Testis (tissue), 3 donors: ENCODE measurements around the gene PDZD4. TPM values are rescaled to one million over a fixed set of nuclear protein-coding genes. Genes with fewer than 3 reads are reported as not detected.

Experiments used
- DNase-seq: peaks from one replicate; pipeline ENCODE4 v3.0.0-alpha.2; 2019
- H3K27ac ChIP-seq, 2 donors: fragments of 200-600 bp; sonication (generic); one replicate each; pipeline ENCODE4 v1.5.1; 2019
- H3K27me3 ChIP-seq: fragments of 200-600 bp; sonication (generic); one replicate; pipeline ENCODE4 v1.5.1; 2019
- H3K36me3 ChIP-seq: fragments of 200-600 bp; sonication (generic); one replicate; pipeline ENCODE4 v1.5.1; 2017; ENCODE audit warnings: low read depth; ENCODE audit errors: missing control alignments
- H3K4me1 ChIP-seq: fragments of 200-600 bp; sonication (generic); one replicate; pipeline ENCODE4 v1.5.1; 2019
- H3K4me3 ChIP-seq, 2 donors: fragments of 200-600 bp; sonication (generic); one replicate each; pipeline ENCODE4 v1.5.1; 2017 to 2019
- H3K9me3 ChIP-seq: fragments of 200-600 bp; sonication (generic); one replicate; pipeline ENCODE4 v1.5.1; 2017
- CTCF ChIP-seq, 3 experiments: fragments of 450-650 bp in 2 of 3; fragments of 200-600 bp in 1 of 3; sonication (generic) in 1 of 3; IDR thresholded peaks; one replicate each; pipeline ENCODE4 v1.5.1; 2016 to 2019; ENCODE audit warnings: antibody characterized with exemption in 3 of 3, mild to moderate bottlenecking in 2 of 3, moderate library complexity in 1 of 3
- POLR2A ChIP-seq: fragments of 450-650 bp; IDR thresholded peaks from one replicate; pipeline ENCODE4 v1.6.1; 2017; ENCODE audit warnings: antibody characterized with exemption, mild to moderate bottlenecking, moderate library complexity
- WGBS, 2 donors: methylation state at CpG; one replicate each; pipeline ENCODE4 v1.1.5; 2018; 5-methylcytosine and 5-hydroxymethylcytosine counted together
- intact Hi-C: fragments of 100-400 bp; cut with DNase I; formaldehyde crosslinking; loops from one replicate; pipeline ENCODE4 v1.15.1; 2023; ENCODE audit warnings: low total_unique reads
- polyA plus RNA-seq: library from polyadenylated mRNA; stranded (reverse); fragments of 350-450 nt; fragmentation: Illumina TruSeq; extraction: RNeasy Lipid Tissue Mini Kit (QIAGEN cat#74804); gene quantifications from one replicate; pipeline ENCODE4 v1.2.3, GENCODE V29; 2014; ENCODE audit warnings: low read depth, low replicate concordance; ENCODE audit not compliant: insufficient read depth
- total RNA-seq, 2 donors: library from RNA; depleted of rRNA; stranded (reverse); fragments of >200 nt; gene quantifications; one replicate each; pipeline ENCODE4 v1.2.3, GENCODE V29; 2016

PDZD4 gene
- total and polyA plus RNA-seq, 3 donors from 2014 or later, result 11.2 to 17.2 (median 13.5) TPM

GRCh38 chrX:153864561-153865320, 34.4 kb upstream of the PDZD4 start:
- Histone ChIP-seq H3K27me3 (no peaks in the 10 kb centered on the region), H3K4me1 (no peaks in the 10 kb centered on the region), H3K27ac (no peak overlapping the region), H3K4me3 (no peak overlapping the region), H3K36me3 (no peaks in the 10 kb centered on the region), H3K9me3 (no peaks in the 10 kb centered on the region)
- DNase-seq, result no peak
- intact Hi-C loops, result no loop called here
- 89% methylated on average over 17 of the region's 30 CpGs; no CpG with 5 or more reads in 1 of the 2 donors for WGBS, 2 donors
- no peak for TF ChIP-seq POLR2A
- TF ChIP-seq CTCF (IDR thresholded peaks at IDR 0.05), result no peak

GRCh38 chrX:153864101-153864500, 33.8 kb upstream of the PDZD4 start:
- H3K27ac ChIP-seq, result no peak overlapping the region

GRCh38 chrX:153863251-153863991, 33.1 kb upstream of the PDZD4 start:
- 83 to 85% methylated on average over 6 to 21 of the region's 28 CpGs for WGBS, 2 donors
- no peaks in the 10 kb centered on the region for H3K9me3 ChIP-seq
- intact Hi-C loops, result no loop called here
- no peaks in the 10 kb centered on the region for H3K36me3 ChIP-seq
- TF ChIP-seq CTCF (IDR thresholded peaks at IDR 0.05) (no peak), POLR2A (no peak)
- H3K27me3 ChIP-seq, result no peaks in the 10 kb centered on the region
- no peak overlapping the region for H3K27ac ChIP-seq
- DNase-seq, result no peak
- no peaks in the 10 kb centered on the region for H3K4me1 ChIP-seq
- H3K4me3 ChIP-seq, result no peak overlapping the region

More at GRCh38 chrX:153864101-153864500, 33.8 kb upstream of the PDZD4 start:
- intact Hi-C loops, result no loop called here
- no peak for DNase-seq
- H3K27me3 ChIP-seq, result no peaks in the 10 kb centered on the region
- H3K4me3 ChIP-seq, result no peak overlapping the region
- no peaks in the 10 kb centered on the region for H3K9me3 ChIP-seq
- 85 to 97% methylated on average over 5 to 10 of the region's 10 CpGs for WGBS, 2 donors
- no peaks in the 10 kb centered on the region for H3K4me1 ChIP-seq
- H3K36me3 ChIP-seq, result no peaks in the 10 kb centered on the region
- TF ChIP-seq POLR2A, result no peak
- no peak for TF ChIP-seq CTCF (IDR thresholded peaks at IDR 0.05)

- TF ChIP-seq POLR2A (no peak), CTCF (IDR thresholded peaks at IDR 0.05) (no peak)
- DNase-seq, result no peak
- 86 to 93% methylated on average over 3 to 22 of the region's 22 CpGs for WGBS, 2 donors
- no peaks in the 10 kb centered on the region for H3K4me1 ChIP-seq
- intact Hi-C loops, result no loop called here
- H3K36me3 ChIP-seq, result no peaks in the 10 kb centered on the region
- H3K27ac ChIP-seq, result no peak overlapping the region
- no peaks in the 10 kb centered on the region for H3K27me3 ChIP-seq
- no peak overlapping the region for H3K4me3 ChIP-seq
- H3K9me3 ChIP-seq, result no peaks in the 10 kb centered on the region
Observed at GRCh38 chrX:153862369-153863250, 32.3 kb upstream of the PDZD4 start.
